Germinal center (tissue), 1 donor: ENCODE results near the gene TLE1.

ENCODE experiments used
- DNase-seq: peaks from one replicate; pipeline ENCODE4 v3.0.0; 2012; ENCODE audit warnings: mixed read lengths, low spot score

TLE1 gene

DNA sequence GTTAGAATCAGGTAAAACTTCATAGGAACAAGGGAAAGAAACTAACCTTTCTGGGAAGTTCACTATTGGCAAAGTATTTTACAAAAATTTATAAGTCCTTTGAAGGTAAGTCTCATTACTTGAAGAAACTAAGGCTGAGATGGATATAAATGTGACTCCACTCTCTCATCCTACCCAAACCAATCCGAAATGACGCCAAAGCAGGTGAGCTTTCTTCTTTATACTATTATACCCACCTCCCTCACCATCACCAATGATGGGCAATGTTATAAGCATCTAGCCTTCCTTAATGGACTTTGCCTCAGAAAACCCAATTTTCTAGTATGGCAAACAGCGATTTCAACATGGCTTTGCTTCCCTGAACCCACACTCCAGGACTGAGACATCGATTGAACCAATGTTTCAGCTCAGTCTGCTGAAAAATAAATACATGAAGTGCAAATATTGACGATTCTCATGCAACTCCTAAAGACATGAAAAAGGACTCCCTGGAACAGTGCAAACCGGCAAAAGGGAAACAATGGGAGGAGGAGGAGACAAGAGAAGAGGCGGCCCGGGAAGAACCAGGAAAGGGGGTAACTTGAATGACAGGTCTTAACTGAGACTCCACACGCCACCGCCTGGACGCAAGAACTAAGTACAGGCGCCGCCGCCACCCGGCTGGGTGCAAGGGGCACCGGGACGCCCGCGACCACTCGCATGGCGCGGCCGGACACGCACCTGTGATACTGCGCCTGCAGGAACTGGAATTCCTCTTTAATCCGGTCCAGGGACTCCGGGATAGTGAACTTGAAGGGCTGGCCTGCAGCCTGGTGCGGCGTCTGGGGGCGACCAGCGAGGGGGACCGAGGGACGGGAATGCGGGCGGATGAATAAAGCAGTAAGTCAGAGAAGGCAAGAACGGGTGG is 2.5 kb downstream of the TLE1 start:
- peak; percentile 51 for DNase-seq

DNA sequence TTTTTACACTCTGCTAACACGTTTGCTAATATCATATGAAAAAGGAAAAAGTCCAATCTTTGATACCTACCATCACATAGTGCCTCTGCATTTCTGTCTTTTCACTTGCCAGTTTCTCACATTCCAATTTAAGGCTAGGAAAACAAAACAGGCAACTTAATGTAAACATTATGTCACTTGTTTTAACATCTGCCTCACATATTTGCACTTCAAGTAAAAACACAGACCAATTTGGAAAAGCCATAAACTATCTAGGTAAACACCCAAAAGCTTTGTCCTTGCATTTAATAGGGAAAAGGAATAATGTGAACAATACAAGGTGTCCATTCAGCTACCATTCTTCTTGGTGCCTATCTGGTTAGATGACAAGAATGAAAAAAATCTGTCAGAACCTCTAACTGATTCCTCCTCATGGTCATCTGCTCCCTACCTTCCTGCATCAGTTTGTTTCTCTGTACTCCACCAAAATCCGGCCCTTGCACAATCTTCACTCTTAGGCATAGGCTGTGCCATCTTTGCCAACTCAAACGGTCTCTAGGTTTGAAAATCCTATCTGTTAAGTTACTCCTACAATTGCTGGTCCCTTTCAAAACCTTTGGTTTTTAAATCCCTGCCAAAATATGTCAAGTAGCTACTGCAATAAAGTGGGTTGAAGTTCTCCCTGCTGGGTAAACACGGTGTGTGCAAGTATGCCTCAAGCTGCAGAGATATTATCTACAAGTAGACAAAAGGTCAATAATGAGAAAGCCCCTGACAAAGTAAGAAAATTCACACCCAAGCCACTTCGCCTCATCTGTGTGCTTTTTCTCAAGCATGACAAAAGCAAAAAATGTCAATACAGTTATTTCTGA is 3.4 kb downstream of the TLE1 start:
- DNase-seq, result no peak

DNA sequence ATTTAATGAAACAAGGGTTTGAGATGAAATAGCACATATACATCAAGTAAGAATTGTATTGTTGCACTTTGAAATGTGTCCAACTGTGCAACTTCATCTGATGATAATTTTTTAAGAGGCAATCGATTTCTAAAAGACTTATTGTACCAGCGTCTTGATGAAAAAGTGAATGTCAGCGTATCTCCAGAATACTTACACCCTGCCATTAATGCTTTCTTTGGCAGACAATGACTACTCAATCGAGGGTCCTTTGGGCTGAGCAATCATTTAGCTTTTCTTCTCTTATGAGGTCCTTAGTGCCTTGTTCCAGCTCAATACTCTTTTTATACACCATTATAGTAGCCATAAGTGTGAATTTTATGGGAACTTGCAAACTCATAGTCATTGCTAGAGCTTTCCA is 4.7 kb downstream of the TLE1 start:
- DNase-seq, result no peak

DNA sequence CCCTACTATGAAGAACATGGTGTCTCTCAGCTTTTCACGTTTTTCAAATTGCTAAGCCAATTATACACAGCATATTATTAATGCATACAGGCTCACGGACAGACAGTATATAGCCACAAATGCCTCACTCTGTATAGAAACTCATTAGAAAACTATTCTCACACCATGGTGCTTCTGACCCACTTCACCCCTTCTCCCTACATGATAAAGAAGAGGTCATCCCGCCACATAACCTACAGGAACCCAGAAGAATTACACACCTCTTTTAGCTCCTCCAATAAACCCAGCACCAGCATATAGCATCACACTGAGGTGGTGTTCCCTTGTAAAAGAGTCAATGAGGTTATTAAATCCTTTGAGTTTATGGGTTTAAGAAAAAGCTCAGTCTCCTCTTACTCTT is 5.6 kb downstream of the TLE1 start:
- DNase-seq, result no peak

DNA sequence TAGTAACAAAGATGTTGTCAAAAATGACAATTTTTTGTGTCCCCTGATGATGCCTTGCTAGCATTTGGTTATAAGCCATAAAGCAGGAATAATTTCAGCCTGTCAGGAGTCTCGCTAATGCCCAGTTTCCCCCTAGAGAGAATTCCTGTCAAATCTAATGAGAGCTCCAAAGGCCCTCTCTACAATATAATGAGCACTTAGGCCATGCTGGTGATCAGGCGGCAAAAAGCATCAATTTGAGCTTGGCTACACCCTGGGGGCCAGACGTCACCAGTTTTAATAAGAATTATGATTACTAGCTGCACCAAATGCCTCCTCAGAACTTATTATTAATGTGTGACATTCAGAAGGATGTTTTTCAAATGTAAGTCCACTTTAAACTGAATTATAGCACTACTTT is 6.1 kb downstream of the TLE1 start:
- no peak for DNase-seq

DNA sequence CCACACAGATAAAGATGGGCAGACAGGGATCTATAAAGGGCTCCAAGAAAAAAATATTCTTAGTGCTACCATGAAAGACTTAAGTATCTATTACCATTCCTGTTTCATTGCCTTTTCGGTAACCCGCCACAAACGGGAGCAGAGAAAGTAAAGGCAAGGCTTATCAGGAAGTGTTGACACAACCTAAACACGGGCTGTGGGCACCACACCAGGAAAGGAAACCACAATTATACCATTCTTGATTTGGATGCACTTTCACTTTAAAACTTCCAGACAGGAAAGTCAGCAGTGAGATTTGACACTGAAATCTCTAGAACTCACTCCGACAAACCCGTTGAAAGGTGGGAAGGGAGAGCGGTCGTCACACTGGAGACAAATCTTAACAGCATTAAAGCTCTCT is 6.5 kb downstream of the TLE1 start:
- DNase-seq, result no peak

DNA sequence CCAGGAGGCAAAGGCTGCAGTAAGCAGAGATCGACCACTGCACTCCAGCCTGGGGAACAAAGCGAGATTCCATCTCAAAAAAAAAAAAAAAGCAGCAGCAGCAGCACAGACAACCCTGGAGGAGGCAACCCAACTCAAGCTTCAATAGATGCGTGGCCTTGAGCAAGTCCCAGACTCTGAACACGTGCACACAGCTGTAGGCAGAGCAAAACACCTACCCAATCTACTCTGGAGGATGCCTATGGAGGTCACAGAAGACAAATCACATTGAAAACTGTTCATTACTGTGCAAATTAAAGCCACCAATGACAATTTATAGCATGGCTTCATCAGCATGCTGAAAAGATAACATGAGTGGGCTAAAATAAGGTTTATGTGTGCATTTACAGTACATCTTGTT is 7.2 kb downstream of the TLE1 start:
- no peak for DNase-seq

DNA sequence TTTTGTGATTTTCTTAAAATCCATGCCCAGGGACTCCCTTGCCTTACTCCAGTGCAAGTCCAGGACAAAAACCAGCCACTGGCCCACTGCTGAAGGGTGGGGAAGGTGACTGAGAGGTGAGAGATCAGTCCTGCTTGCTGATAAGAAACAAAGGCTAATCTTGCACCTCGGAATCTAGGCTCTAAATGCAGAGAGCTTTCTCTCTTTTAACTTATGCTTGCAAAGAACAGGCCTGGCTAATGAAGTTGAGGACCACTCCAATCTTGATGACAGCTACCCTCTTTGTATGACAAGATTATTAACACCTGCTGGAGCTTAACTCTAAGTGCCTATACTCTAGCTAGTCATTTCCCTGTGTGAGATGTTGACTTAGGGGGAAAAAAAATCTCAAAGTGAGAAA is 8.8 kb downstream of the TLE1 start:
- no peak for DNase-seq

DNA sequence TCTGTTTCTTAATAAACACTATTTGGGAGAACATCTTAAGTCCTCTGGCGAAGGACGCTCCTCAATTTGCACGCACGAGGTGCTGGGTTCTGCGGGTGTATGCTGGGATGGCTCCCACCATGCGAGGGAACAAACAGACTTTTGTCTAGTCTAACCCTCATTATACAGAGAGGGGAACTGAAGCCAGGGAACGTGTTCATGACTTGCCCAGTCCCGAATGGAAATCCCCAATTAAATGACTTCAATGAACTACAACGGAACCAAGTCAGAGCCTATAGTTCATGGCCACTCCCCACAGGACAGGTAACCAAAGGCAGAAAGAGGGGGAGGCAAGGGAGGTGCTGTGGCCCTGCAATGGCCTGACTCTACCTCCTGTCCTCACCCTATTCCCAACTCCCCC is 9.3 kb downstream of the TLE1 start:
- no peak for DNase-seq

DNA sequence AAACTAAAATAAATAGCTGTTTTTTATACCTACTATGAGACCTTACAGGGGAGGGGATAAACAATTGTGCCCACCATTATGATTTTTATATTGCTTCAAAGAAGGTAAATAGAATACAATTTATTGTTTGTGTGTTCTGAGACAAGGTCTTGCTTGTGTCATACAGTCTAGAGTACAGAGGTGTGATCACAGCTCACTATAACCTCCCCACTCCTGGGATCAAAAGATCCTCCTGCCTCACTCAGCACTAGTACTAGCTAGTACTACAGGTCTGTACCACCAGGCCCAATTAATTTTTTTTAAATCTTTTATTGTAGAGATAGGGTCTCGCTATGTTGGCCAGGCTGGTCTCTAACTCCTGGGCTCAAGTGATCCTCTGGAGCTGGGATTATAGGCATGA is 11.3 kb downstream of the TLE1 start:
- DNase-seq, result no peak

DNA sequence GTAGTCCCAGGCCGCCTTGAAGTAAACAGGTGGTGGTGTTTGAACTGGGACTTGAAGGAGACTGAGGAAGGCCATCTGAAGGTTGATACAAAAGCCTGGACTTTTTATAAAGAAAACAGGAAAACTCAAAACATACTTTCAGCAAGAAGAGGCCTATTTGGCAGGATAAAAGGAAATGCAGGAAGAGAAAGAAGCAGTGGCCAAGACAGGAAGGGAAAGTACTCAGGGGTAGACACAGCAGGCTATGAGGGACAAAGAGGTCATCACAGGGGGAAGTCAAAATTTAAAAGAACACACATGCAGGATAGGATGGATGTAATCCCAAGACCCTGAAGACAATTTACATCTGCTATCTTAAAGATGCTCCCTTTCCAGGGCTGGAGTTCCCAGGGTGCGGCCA is 13.0 kb downstream of the TLE1 start:
- no peak for DNase-seq

DNA sequence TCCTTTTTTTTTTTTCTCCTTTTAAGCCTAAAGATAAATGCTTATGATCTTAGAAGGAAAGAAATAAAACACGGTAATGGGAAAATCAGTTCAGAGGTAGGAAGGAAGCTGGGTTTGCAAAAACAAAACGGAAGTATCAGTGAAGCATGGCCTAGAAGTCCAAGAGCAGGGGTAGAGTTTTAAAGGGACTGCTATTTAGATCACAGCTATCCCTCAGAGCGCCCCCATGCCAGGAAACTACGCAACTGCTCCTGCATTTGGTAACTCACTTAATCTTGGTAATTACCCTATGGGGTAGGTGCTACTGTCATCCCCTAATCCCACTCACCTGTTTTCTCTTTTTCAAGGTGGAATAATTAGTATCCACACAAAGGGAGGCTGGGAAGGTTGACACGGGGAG is 16.0 kb downstream of the TLE1 start:
- no peak for DNase-seq

DNA sequence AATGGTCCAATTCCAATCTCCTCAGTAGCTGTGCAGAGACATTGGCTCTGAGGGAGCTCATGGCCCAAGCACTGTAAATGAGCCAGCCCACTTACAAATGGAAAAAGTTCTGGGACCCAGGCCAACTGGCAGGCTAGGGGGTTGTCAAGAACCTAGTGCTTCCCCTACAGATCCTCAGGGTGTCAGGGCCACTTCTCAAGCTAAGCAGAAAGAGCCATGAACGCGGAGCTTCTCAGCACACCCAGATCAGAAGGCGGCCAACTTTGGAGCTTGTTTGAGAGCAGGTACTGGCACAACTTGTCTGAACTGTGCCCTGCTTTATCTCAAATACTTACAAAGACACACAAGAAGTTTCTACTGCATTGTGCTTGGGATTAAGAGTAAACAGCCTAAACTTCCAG is 17.5 kb downstream of the TLE1 start:
- DNase-seq, result no peak

DNA sequence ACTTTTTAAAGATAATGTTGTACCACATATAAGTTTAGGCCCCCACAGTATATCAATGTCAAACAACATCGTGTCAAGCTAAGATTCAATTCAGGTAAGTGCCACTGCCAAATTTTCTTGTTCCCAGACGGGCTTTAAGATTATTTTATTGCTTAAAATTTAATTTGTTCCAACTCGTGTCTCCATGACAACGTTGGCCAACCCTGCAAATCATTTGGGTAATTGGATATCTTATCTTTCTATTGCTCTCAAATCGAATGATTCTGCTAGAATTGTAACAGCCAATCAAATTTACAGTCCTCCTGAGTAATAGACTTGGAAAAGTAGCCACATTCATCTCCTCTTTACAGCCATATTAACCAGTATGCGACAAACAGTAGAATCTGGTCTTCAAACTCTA is 19.5 kb downstream of the TLE1 start:
- no peak for DNase-seq

DNA sequence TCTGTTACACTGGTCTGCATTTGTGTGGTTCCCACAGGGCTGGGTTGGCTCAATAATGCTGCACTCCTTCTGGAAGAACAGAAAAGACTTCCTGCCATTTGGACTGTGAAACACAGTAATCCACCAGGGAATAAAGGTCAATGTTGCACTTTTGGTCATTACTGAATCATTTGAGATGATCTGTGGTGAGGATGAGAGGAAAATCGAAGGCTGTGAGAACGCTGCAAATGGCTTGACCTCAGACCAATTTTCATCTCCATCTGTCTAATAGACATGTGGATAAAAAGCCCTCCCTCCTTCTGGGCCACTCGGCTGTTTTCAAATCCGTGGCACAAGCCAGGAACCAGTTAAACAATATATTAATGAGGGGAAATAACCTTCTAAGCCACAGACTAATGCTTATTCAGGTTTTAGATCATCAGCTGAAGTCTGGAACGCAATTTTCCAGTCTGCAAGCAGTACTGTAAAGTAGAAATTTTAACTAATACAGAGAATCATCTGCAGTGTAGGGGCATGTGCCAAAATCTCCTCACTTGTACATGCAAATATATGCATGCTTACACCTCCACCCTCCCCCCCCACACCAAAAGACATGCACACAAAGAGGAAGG is 20.2 kb downstream of the TLE1 start:
- no peak for DNase-seq

DNA sequence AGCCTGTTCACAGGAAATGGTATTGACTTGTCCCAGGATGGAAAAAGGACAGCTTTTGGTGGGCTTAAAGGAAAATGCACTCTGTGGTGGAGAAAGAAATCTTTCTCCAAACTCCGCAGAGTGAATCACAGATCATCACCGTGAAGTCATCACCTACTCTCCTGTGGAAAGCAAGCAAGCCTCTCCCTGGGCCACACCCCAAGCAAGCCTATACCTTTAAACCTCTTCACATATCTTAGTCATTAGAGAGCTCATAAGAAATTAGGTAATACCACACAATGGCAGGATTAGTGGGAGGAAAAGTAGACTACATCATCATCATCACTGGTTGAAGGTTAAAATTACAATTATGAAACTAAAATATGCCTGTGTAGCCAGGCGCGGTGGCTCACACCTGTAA is 23.2 kb downstream of the TLE1 start:
- no peak for DNase-seq

DNA sequence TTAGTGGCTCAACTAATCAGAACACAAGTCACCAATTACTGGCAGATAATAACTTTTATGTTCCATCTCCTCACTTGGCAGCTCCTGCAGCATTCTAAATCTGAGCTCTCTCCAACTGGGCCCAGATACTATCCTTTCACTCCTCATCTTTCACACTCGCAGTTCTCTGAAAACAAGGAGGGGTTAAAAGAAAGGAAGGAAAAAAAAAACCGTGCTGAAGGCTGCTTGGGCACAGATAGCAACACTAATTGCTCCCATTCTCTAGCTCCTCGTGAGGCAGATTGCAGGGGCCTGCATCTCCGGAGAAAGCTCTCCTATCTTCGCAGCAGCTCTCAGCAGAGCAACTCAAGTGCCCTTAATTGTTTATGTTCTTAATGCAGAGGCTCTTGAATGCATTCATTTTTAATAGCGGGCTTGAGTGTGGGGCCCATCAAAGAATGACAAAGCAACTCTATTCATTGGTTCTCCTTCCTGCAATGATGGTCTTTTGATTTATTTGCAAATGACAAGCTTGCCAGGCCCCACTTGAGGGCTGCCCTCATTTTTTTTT is 23.9 kb downstream of the TLE1 start:
- DNase-seq, result no peak

DNA sequence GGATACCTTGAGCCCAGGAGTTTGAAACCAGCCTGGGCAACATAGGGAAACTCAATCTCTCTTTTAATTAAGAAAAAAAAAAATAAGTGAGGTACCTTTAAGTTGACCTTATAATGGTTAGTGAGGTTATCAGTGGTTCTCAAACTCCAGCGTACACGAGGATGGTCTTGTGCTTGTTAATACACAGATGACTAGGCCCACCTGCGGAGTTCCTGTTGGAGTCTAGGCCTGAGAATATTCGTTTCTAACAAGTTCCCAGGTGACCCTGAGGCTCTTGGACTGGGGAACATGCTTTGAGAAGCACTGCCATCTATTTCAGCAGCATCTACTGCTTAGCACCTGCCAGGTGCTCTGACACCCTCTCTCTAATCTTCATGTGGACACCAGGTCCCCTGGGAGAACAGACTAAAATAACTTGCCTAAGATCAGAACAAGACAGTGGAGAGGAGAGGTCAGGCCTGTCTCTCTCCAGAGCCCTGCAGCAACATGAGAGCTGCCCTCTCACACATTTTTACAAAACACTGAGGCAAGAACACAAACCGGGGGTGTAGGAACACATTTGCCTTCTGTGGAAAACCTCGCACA is 24.6 kb downstream of the TLE1 start:
- no peak for DNase-seq

DNA sequence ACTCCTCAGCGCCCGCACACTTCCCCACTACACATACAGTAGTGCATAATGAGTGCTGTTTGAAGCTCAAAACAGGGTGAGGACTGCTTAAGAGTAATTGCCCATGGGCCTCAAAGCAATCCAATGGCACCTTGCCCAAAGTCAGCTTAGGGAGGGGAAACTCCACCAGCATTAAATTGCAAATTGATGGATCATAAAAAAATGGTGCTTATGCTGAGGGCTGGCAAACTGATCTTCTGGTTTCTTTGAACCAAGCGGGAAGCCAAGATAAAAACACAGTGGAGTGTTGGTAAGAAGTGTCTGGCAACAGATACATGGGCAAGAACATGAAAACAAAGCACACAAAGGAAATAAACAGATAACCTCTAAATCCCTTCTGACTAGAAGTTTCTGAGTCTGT is 28.0 kb downstream of the TLE1 start:
- DNase-seq, result no peak

DNA sequence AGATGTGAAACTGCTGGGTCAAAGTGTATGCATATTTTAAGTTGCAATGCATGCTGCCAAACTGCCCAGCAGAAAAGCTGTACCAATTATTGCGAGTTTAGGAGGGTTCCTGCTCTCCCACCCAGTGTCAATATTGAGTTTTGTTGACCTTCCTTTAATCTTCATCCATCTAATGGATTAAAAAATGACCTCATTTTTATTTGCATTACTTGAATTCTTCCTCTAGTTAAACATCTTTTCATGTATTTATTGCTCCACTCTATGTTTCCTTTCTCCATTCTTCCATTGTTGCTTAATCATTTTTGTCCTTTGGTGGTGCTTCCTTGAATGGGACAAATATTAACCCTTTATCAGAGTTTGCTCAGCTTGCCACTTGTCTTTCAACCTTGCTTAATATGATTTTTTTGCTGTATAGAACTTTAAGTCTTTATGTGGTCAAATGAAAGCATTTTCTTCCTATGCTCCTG is 32.4 kb downstream of the TLE1 start:
- no peak for DNase-seq

DNA sequence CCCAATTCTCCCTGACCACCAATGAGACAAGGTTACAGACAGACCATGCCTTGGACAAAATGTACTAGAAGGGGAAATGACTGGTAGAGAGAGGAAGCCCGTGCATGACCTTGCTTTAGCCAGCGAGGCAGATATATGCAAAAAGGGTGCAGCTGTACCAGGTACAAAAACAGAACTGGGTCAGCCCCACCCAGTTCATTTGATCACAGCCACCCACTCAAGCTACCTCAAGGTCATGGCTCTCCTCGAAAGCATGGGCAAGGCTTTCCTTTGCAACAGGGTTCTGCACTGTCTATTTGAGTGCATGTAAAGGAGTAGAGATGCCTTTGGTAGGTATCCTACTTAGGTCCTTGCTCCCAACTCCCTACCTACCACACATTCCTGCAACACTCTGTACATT is 33.3 kb downstream of the TLE1 start:
- peak; percentile 78 for DNase-seq

DNA sequence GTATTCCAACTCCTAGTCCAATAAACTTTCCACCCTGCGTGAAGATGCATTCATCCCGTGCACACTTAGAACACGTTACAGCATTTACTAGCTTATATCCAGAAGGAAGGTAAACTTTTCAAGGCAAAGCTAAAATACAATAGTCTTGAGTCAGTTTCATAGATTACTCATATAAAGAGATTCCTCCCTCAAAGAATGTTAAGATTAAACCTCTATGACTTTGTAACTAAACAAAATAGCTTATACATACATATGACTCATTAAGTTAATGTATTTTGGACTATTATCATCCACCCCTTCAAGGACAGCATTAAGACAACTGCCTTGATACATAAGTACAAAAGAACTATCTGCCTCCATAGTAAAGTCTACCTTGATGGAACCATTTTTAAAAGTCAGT is 36.1 kb downstream of the TLE1 start:
- no peak for DNase-seq
